ENCODE data around the gene PROC. TPM values are rescaled to one million over a fixed set of nuclear protein-coding genes. Genes with fewer than 3 reads are reported as not detected.

The PROC gene
- total RNA-seq, 2 donors from 2014 or later, result not detected

DNA sequence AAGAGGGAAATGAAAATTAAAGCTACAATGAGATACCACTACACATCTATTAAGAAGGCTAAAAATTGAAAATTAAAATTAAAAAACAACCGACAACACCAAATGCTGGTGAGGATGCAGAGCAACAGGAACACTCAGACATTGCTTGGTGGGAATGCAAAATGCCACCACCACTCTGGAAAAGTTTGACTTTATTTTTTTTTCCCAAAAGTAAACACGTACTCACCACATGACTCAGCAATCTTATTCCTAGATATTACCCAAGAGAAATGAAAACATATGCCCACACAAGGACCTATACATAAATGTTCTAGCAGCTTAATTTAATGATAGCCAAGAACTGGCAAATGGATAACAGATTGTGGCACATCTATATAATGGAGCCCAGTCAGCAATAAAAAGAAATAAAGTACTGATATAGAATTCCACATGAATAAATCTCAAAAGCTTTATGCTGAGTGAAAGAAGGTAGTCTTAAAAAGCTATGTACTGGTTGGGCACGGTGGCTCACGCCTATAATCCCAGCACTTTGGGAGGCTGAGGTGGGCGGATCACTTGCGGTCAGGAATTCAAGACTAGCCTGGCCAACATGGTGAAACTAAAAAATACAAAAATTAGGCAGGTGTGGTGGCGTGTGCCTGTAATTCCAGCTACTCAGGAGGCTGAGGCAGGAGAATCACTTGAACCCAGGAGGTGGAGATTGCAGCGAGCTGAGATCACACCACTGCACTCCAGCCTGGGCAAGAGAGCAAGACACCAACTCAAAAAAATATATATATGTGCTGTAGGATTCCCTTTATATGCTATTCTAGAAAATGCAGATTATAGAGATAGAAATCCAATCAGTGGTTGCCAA is 4.2 kb upstream of the PROC start:
- peaks cover 0 to 34% of the 10 kb centered on the region in 2 donors for H3K4me1 ChIP-seq
- no peaks in the 10 kb centered on the region for H3K27me3 ChIP-seq
- H3K36me3 ChIP-seq, result no peaks in the 10 kb centered on the region
- no peak overlapping the region for H3K27ac ChIP-seq
- TF ChIP-seq, protein P1, sequence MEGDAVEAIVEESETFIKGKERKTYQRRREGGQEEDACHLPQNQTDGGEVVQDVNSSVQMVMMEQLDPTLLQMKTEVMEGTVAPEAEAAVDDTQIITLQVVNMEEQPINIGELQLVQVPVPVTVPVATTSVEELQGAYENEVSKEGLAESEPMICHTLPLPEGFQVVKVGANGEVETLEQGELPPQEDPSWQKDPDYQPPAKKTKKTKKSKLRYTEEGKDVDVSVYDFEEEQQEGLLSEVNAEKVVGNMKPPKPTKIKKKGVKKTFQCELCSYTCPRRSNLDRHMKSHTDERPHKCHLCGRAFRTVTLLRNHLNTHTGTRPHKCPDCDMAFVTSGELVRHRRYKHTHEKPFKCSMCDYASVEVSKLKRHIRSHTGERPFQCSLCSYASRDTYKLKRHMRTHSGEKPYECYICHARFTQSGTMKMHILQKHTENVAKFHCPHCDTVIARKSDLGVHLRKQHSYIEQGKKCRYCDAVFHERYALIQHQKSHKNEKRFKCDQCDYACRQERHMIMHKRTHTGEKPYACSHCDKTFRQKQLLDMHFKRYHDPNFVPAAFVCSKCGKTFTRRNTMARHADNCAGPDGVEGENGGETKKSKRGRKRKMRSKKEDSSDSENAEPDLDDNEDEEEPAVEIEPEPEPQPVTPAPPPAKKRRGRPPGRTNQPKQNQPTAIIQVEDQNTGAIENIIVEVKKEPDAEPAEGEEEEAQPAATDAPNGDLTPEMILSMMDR (IDR thresholded peaks at IDR 0.05), result no peak
- H3K9me3 ChIP-seq, result peaks cover 0 to 5% of the 10 kb centered on the region in 2 donors
- H3K4me3 ChIP-seq, result no peak overlapping the region
- no peak for DNase-seq (ENCODE audit: low spot score)

- Histone ChIP-seq H3K4me3 (no peak overlapping the region), H3K4me1 (peaks cover 0 to 34% of the 10 kb centered on the region in 2 donors)
- DNase-seq (ENCODE audit: low spot score), result no peak
These were observed 3.3 kb upstream of the PROC start for GRCh38 chr2:127414638-127415592.

GRCh38 chr2:127415593-127416505 is 2.4 kb upstream of the PROC start:
- Histone ChIP-seq H3K27me3 (no peaks in the 10 kb centered on the region), H3K9me3 (peaks cover 0 to 5% of the 10 kb centered on the region in 2 donors), H3K27ac (no peak overlapping the region), H3K36me3 (no peaks in the 10 kb centered on the region), H3K4me3 (peak overlapping the region; percentile 36 to 49), H3K4me1 (peaks cover 0 to 25% of the 10 kb centered on the region in 2 donors)
- no peak for DNase-seq (ENCODE audit: low spot score)
- TF ChIP-seq, protein P1 (IDR thresholded peaks at IDR 0.05), result peak; percentile 58 to 85

More at GRCh38 chr2:127414638-127415592, 3.3 kb upstream of the PROC start:
- Histone ChIP-seq H3K9me3 (peaks cover 0 to 5% of the 10 kb centered on the region in 2 donors), H3K27ac (no peak overlapping the region), H3K36me3 (no peaks in the 10 kb centered on the region), H3K27me3 (no peaks in the 10 kb centered on the region)
- TF ChIP-seq, protein P1 (IDR thresholded peaks at IDR 0.05), result no peak

DNA sequence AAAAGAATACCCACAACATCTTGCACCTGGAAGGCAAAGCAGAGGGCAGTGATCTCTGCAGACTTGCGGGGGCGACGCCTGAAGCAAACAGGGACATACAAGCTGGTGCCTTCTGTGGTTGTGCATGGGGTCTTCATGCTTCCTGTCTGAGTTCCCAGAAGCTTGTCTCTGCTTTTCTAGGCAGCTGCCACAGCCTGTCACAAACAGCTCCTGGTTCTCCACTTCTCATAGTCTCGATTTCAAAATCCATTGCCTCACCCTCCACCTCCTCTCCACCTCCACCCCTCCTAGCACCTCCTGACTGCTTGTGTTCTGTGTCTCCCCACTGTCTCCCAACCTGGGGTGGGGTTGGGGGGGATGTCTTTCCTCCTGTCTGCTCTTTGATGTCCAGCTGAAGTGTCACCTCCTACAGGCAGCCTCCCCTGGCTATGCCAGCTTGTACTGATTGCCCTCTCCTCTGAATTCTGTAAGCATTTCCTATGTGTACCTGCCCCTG is 1.7 kb upstream of the PROC start:
- peaks cover 0 to 18% of the 10 kb centered on the region in 2 donors for H3K4me1 ChIP-seq

More for the DNA sequence above, 1.7 kb upstream of the PROC start:
- H3K27ac ChIP-seq, result no peak overlapping the region
- DNase-seq (ENCODE audit: low spot score), result no peak
- TF ChIP-seq, protein P1 (IDR thresholded peaks at IDR 0.05), result no peak
- no peaks in the 10 kb centered on the region for H3K27me3 ChIP-seq
- no peaks in the 10 kb centered on the region for H3K36me3 ChIP-seq
- peaks cover 0 to 5% of the 10 kb centered on the region in 2 donors for H3K9me3 ChIP-seq
- peak overlapping the region; percentile 36 to 49 for H3K4me3 ChIP-seq
